Transverse colon (tissue), 4 donors: ENCODE results near the gene GAD2. TPM values are rescaled to one million over a fixed set of nuclear protein-coding genes. Genes with fewer than 3 reads are reported as not detected.

Experiments used
- DNase-seq: peaks from one replicate; pipeline ENCODE4 v3.0.0-alpha.2; 2019
- H3K27ac ChIP-seq, 4 donors: fragments of 200-600 bp; sonication (generic); 2 replicates each; pipeline ENCODE4 v1.5.1; 2016 to 2018; ENCODE audit warnings: inconsistent platforms in 4 of 4
- H3K27me3 ChIP-seq: fragments of 200-600 bp; sonication (generic); 2 replicates; pipeline ENCODE4 v1.5.1; 2017; ENCODE audit warnings: inconsistent platforms
- H3K36me3 ChIP-seq, 4 donors: fragments of 200-600 bp; sonication (generic); 2 replicates each; pipeline ENCODE4 v1.5.1; 2017 to 2019; ENCODE audit warnings: inconsistent platforms in 4 of 4
- H3K4me1 ChIP-seq, 4 donors: fragments of 200-600 bp; sonication (generic); 2 replicates each; pipeline ENCODE4 v1.5.1; 2017 to 2020; ENCODE audit warnings: inconsistent platforms in 4 of 4
- H3K4me3 ChIP-seq, 4 donors: fragments of 200-600 bp; sonication (generic); 1 replicate in 1 of 4; 2 replicates in 3 of 4; pipeline versions ENCODE4 v1.5.1 to v1.6.1; 2017 to 2019; ENCODE audit warnings: inconsistent platforms in 4 of 4
- H3K9me3 ChIP-seq, 2 donors: fragments of 200-600 bp; sonication (generic); 2 replicates each; pipeline ENCODE4 v1.5.1; 2017 to 2019; ENCODE audit warnings: inconsistent platforms in 2 of 2
- CTCF ChIP-seq, 5 experiments: fragments of 200-600 bp in 3 of 5; fragments of 450-650 bp in 2 of 5; sonication (generic) in 3 of 5; IDR thresholded peaks; 1 replicate in 2 of 5; 2 replicates in 3 of 5; pipeline ENCODE4 v1.5.1; 2016 to 2017; ENCODE audit warnings: antibody characterized with exemption in 5 of 5, inconsistent platforms in 3 of 5, mild to moderate bottlenecking in 2 of 5, moderate library complexity in 1 of 5
- EP300 ChIP-seq: sonication (generic); formaldehyde crosslinking; IDR thresholded peaks from one replicate; pipeline ENCODE4 v1.6.1; 2017; ENCODE audit warnings: antibody characterized with exemption, low read depth
- POLR2A ChIP-seq: fragments of 450-650 bp; IDR thresholded peaks from one replicate; pipeline ENCODE4 v1.6.1; 2016; ENCODE audit warnings: antibody characterized with exemption, mild to moderate bottlenecking, moderate library complexity
- POLR2AphosphoS5 ChIP-seq, 3 donors: sonication (generic); formaldehyde crosslinking; IDR thresholded peaks; one replicate each; pipeline ENCODE4 v1.6.1; 2016; ENCODE audit warnings: antibody characterized with exemption in 3 of 3
- WGBS, 2 donors: methylation state at CpG; one replicate each; pipeline ENCODE4 v1.1.5; 2018; ENCODE audit warnings: low coverage in 1 of 2; 5-methylcytosine and 5-hydroxymethylcytosine counted together
- in situ Hi-C, 4 donors: fragments of 200-750 bp; cut with MboI; loops; one replicate each; pipeline versions ENCODE4 v1.15.0 to v1.15.1; 2017; ENCODE audit warnings: low sequenced_read_pairs in 3 of 4, low pct_ligation_motif_present in 1 of 4, low pct_unique_long_range_greater_than_20kb in 1 of 4
- intact Hi-C: fragments of 100-400 bp; cut with DNase I; formaldehyde crosslinking; loops from one replicate; pipeline ENCODE4 v1.15.1; 2023; ENCODE audit warnings: low total_unique reads
- total RNA-seq, 4 donors: library from RNA; depleted of rRNA; stranded (reverse); fragments of >200 nt; gene quantifications; one replicate each; pipeline ENCODE4 v1.1.0, GENCODE V29; 2016

Gene GAD2
- total RNA-seq, 4 donors from 2014 or later, result not detected

GRCh38 chr10:26310361-26310760 is 93.8 kb downstream of the GAD2 start:
- no peak for DNase-seq
- in situ Hi-C loops, result no loop called here

GRCh38 chr10:26311383-26311940 is 94.9 kb downstream of the GAD2 start:
- Histone ChIP-seq H3K4me1 (no peaks in the 10 kb centered on the region), H3K4me3 (no peak overlapping the region), H3K27me3 (peaks cover 3% of the 10 kb centered on the region), H3K9me3 (no peaks in the 10 kb centered on the region), H3K36me3 (no peaks in the 10 kb centered on the region), H3K27ac (no peak overlapping the region)
- 52 to 62% methylated on average over 2 to 6 of the region's 6 CpGs for WGBS, 2 donors
- TF ChIP-seq EP300, result no peak
- no peak for TF ChIP-seq CTCF (IDR thresholded peaks at IDR 0.05)
- no peak for TF ChIP-seq POLR2A
- TF ChIP-seq POLR2AphosphoS5 (IDR thresholded peaks at IDR 0.05), result no peak
- in situ Hi-C loops, result no loop called here
- intact Hi-C loops, result no loop called here
- DNase-seq, result no peak

More at GRCh38 chr10:26310361-26310760, 93.8 kb downstream of the GAD2 start:
- H3K4me1 ChIP-seq, result no peaks in the 10 kb centered on the region
- intact Hi-C loops, result no loop called here
- peaks cover 3% of the 10 kb centered on the region for H3K27me3 ChIP-seq
- no peak overlapping the region for H3K4me3 ChIP-seq
- WGBS, 2 donors, result 27 to 35% methylated on average over 3 of the region's 3 CpGs
- TF ChIP-seq EP300, result no peak
- TF ChIP-seq POLR2AphosphoS5 (IDR thresholded peaks at IDR 0.05), result no peak
- TF ChIP-seq POLR2A, result no peak
- no peak for TF ChIP-seq CTCF (IDR thresholded peaks at IDR 0.05)
- H3K27ac ChIP-seq, result no peak overlapping the region
- no peaks in the 10 kb centered on the region for H3K9me3 ChIP-seq
- H3K36me3 ChIP-seq, result no peaks in the 10 kb centered on the region

GRCh38 chr10:26314265-26315013 is 97.9 kb downstream of the GAD2 start:
- no peak overlapping the region for H3K4me3 ChIP-seq
- no peak for DNase-seq
- H3K9me3 ChIP-seq, result no peaks in the 10 kb centered on the region
- no peaks in the 10 kb centered on the region for H3K4me1 ChIP-seq
- peaks cover 3% of the 10 kb centered on the region for H3K27me3 ChIP-seq
- intact Hi-C loops, result no loop called here
- no peak overlapping the region for H3K27ac ChIP-seq
- 60 to 69% methylated on average over 1 to 10 of the region's 10 CpGs for WGBS, 2 donors
- TF ChIP-seq POLR2AphosphoS5 (IDR thresholded peaks at IDR 0.05) (no peak), POLR2A (no peak), CTCF (IDR thresholded peaks at IDR 0.05) (no peak), EP300 (no peak)
- no peaks in the 10 kb centered on the region for H3K36me3 ChIP-seq
- in situ Hi-C loops, result no loop called here

GRCh38 chr10:26318672-26319071 is 102.1 kb downstream of the GAD2 start:
- 42% methylated on average over 4 to 5 of the region's 5 CpGs for WGBS, 2 donors
- TF ChIP-seq CTCF (IDR thresholded peaks at IDR 0.05), result no peak
- no peak for TF ChIP-seq EP300
- TF ChIP-seq POLR2AphosphoS5 (IDR thresholded peaks at IDR 0.05), result no peak
- TF ChIP-seq POLR2A, result no peak
- H3K36me3 ChIP-seq, result no peaks in the 10 kb centered on the region
- no peak for DNase-seq
- no peaks in the 10 kb centered on the region for H3K9me3 ChIP-seq
- H3K4me3 ChIP-seq, result no peak overlapping the region
- no peaks in the 10 kb centered on the region for H3K4me1 ChIP-seq
- intact Hi-C loops, result no loop called here
- no peaks in the 10 kb centered on the region for H3K27me3 ChIP-seq
- H3K27ac ChIP-seq, result no peak overlapping the region
- in situ Hi-C loops, result no loop called here
